Stimulated activated CD8-positive, alpha-beta memory T cell treated with anti-CD3 and anti-CD28 coated beads, Interleukin-2, amount 100 ng/mL, for 48 hours (primary cell): ENCODE data around the gene HLA-B.
A peak's percentile ranks its signal among the peaks of the same experiment; 100 is the strongest.

Source experiments
- DNase-seq, 2 donors: peaks; one replicate each; pipeline ENCODE4 v3.0.0-alpha.2; 2020; ENCODE audit warnings: low read depth in 2 of 2

Gene HLA-B

GRCh38 chr6:31352683-31353383 lies 4.1 kb downstream of the HLA-B start:
- no peak for DNase-seq

GRCh38 chr6:31352310-31352682 lies 4.7 kb downstream of the HLA-B start:
- no peak for DNase-seq

- DNase-seq: peak in 1 of 2 donors; percentile 4
Observed at GRCh38 chr6:31351401-31352309, 5.3 kb downstream of the HLA-B start.

GRCh38 chr6:31351033-31351380 lies 6.0 kb downstream of the HLA-B start:
- no peak for DNase-seq

- no peak for DNase-seq
Observed at GRCh38 chr6:31350196-31351032, 6.6 kb downstream of the HLA-B start.

- DNase-seq: no peak
Observed at GRCh38 chr6:31349301-31349700, 7.7 kb downstream of the HLA-B start.

GRCh38 chr6:31345026-31345730 lies 11.8 kb downstream of the HLA-B start:
- DNase-seq: no peak

GRCh38 chr6:31340228-31340627 lies 16.8 kb downstream of the HLA-B start:
- no peak for DNase-seq

GRCh38 chr6:31339210-31339609 lies 17.8 kb downstream of the HLA-B start:
- no peak for DNase-seq

- DNase-seq: no peak
Observed at GRCh38 chr6:31336896-31337496, 20.0 kb downstream of the HLA-B start.

- no peak for DNase-seq
Observed at GRCh38 chr6:31332637-31333602, 24.1 kb downstream of the HLA-B start.

- no peak for DNase-seq
Observed at GRCh38 chr6:31328355-31328960, 28.5 kb downstream of the HLA-B start.

- DNase-seq: no peak
Observed at GRCh38 chr6:31321820-31322219, 35.2 kb downstream of the HLA-B start.

- DNase-seq: no peak
Observed at GRCh38 chr6:31321005-31321707, 35.8 kb downstream of the HLA-B start.

GRCh38 chr6:31317036-31317435 lies 39.9 kb downstream of the HLA-B start:
- no peak for DNase-seq

GRCh38 chr6:31309641-31310040 lies 47.3 kb downstream of the HLA-B start:
- no peak for DNase-seq

- no peak for DNase-seq
Observed at GRCh38 chr6:31308845-31309175, 48.2 kb downstream of the HLA-B start.

GRCh38 chr6:31308050-31308844 lies 48.7 kb downstream of the HLA-B start:
- DNase-seq: peak; percentile 34 to 54
